GM12878 (cell line): ENCODE data around the gene SENP6. TPM values are rescaled to one million over a fixed set of nuclear protein-coding genes. Genes with fewer than 3 reads are reported as not detected.

ENCODE experiments used
- ATF3 ChIP-seq: IDR thresholded peaks from 2 replicates; pipeline ENCODE4 v1.6.1; 2011; ENCODE audit warnings: low read depth, mild to moderate bottlenecking, low read length, moderate library complexity, borderline replicate concordance; ENCODE audit errors: extremely low read depth
- BACH1 ChIP-seq: fragments of 450-650 bp; IDR thresholded peaks from 2 replicates; pipeline ENCODE4 v1.6.1; 2017; ENCODE audit warnings: mild to moderate bottlenecking, borderline replicate concordance
- BCL3 ChIP-seq: IDR thresholded peaks from 2 replicates; pipeline ENCODE4 v1.6.1; 2011; ENCODE audit warnings: borderline replicate concordance, low read depth, mild to moderate bottlenecking, moderate library complexity, low read length; ENCODE audit not compliant: insufficient read depth, poor library complexity, severe bottlenecking
- CBFB ChIP-seq: IDR thresholded peaks from 2 replicates; pipeline ENCODE4 v1.6.1; 2016; ENCODE audit warnings: antibody characterized with exemption, low read depth
- CHD1 ChIP-seq: IDR thresholded peaks from 2 replicates; pipeline ENCODE4 v1.6.1; 2012; ENCODE audit warnings: low read depth, low read length, improper control_type of control experiment
- EED ChIP-seq: sonication (generic); IDR thresholded peaks from 2 replicates; pipeline ENCODE4 v1.6.1; 2016; ENCODE audit warnings: antibody characterized with exemption, low read depth
- HCFC1 ChIP-seq: fragments of 150-350 bp; IDR thresholded peaks from 2 replicates; pipeline ENCODE4 v1.6.1; 2014; ENCODE audit warnings: low read length
- HDAC2 ChIP-seq: fragments of 200-600 bp; sonication (generic); IDR thresholded peaks from 2 replicates; pipeline ENCODE4 v1.6.1; 2017
- HDGF ChIP-seq: fragments of 450-650 bp; IDR thresholded peaks from 2 replicates; pipeline ENCODE4 v1.6.1; 2016; ENCODE audit warnings: antibody characterized with exemption
- IKZF2 ChIP-seq, 2 experiments: fragments of 450-650 bp; IDR thresholded peaks; 2 replicates each; pipeline ENCODE4 v1.6.1; 2017; ENCODE audit warnings: mild to moderate bottlenecking in 2 of 2, moderate library complexity in 2 of 2
- IRF3 ChIP-seq: fragments of 450-650 bp; IDR thresholded peaks from 2 replicates; pipeline ENCODE4 v1.6.1; 2014; ENCODE audit warnings: mild to moderate bottlenecking
- MEF2A ChIP-seq: IDR thresholded peaks from 2 replicates; pipeline ENCODE4 v1.6.1; 2011; ENCODE audit warnings: low read depth, mild to moderate bottlenecking, low read length, moderate library complexity; ENCODE audit not compliant: insufficient read depth
- MYC ChIP-seq: IDR thresholded peaks from 2 replicates; pipeline ENCODE4 v1.6.1; 2011; ENCODE audit warnings: mild to moderate bottlenecking, low read length, moderate library complexity, inconsistent platforms; ENCODE audit not compliant: insufficient read depth, insufficient replicate concordance, insufficient read length, severe bottlenecking
- NR2C2 ChIP-seq: IDR thresholded peaks from 2 replicates; pipeline ENCODE4 v1.6.1; 2011; ENCODE audit warnings: borderline replicate concordance, low read depth; ENCODE audit not compliant: control insufficient read depth, insufficient read length
- NRF1 ChIP-seq: conservative IDR thresholded peaks from 2 replicates; pipeline ENCODE4 v1.6.1; 2011; ENCODE audit warnings: mild to moderate bottlenecking, low read depth, low read length, improper control_type of control experiment
- USF2 ChIP-seq: IDR thresholded peaks from 2 replicates; pipeline ENCODE4 v1.6.1; 2011; ENCODE audit warnings: low read depth, low read length, improper control_type of control experiment, borderline replicate concordance
- ZNF207 ChIP-seq: fragments of 450-650 bp; IDR thresholded peaks from 2 replicates; pipeline ENCODE4 v1.6.1; 2014; ENCODE audit warnings: antibody characterized with exemption, mild to moderate bottlenecking, borderline replicate concordance
- ZNF217 ChIP-seq: fragments of 450-650 bp; IDR thresholded peaks from 2 replicates; pipeline ENCODE4 v1.6.1; 2017; ENCODE audit warnings: antibody characterized with exemption, mild to moderate bottlenecking
- ZNF622 ChIP-seq: fragments of 450-650 bp; IDR thresholded peaks from 2 replicates; pipeline ENCODE4 v1.6.1; 2017; ENCODE audit warnings: mild to moderate bottlenecking, inconsistent platforms
- polyA plus RNA-seq, 11 experiments: library from polyadenylated mRNA; depleted of rRNA in 4 of 11; unstranded in 6 of 11; stranded (reverse) in 5 of 11; fragments of >200 nt; fragmentation: Nextera tagmentation in 4 of 11; fragmentation: Illumina TruSeq in 1 of 11; extraction: Ambion mirVana in 4 of 11; extraction: Trizol in 1 of 11; gene quantifications; 1 replicate in 1 of 11; 2 replicates in 10 of 11; pipeline versions ENCODE4 v1.2.1 to v1.2.3, GENCODE V29; 2011 to 2016; ENCODE audit warnings: inconsistent platforms in 2 of 11, missing spikeins in 2 of 11, low read depth in 1 of 11
- total RNA-seq, 4 experiments: library from RNA; depleted of rRNA in 3 of 4; stranded (reverse); fragments of >200 nt in 3 of 4; fragmentation: Illumina TruSeq in 1 of 4; extraction: Trizol in 1 of 4; gene quantifications; 2 replicates each; pipeline versions ENCODE4 v1.2.1 to v1.2.3, GENCODE V29; 2013 to 2021
- TF ChIP-seq, protein P1 (sequence below): IDR thresholded peaks from 2 replicates; pipeline ENCODE4 v1.6.1; 2012; ENCODE audit warnings: low read length, inconsistent platforms
- TF ChIP-seq, protein P2 (sequence below): IDR thresholded peaks from 2 replicates; pipeline ENCODE4 v1.6.1; 2012; ENCODE audit warnings: mild to moderate bottlenecking, low read depth, low read length

SENP6 gene
- total and polyA plus RNA-seq, 10 of the 15 experiments (the other 5 are each of a cell fraction or from before 2014, with no cell fraction given): 10.7 to 70.0 (median 42.3) TPM

- TF ChIP-seq, protein P1, sequence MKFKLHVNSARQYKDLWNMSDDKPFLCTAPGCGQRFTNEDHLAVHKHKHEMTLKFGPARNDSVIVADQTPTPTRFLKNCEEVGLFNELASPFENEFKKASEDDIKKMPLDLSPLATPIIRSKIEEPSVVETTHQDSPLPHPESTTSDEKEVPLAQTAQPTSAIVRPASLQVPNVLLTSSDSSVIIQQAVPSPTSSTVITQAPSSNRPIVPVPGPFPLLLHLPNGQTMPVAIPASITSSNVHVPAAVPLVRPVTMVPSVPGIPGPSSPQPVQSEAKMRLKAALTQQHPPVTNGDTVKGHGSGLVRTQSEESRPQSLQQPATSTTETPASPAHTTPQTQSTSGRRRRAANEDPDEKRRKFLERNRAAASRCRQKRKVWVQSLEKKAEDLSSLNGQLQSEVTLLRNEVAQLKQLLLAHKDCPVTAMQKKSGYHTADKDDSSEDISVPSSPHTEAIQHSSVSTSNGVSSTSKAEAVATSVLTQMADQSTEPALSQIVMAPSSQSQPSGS: no peak
- TF ChIP-seq MYC (peak; percentile 34), NRF1 (no peak), BCL3 (no peak), CHD1 (no peak), USF2 (no peak), CBFB (no peak), BACH1 (no peak), MEF2A (0 out of 2 replicates have a peak, but pooled peaks have one; percentile 5), HCFC1 (no peak), IKZF2 (IDR thresholded peaks at IDR 0.05) (no peak; a peak in 1 of 4 replicates), EED (no peak; the same call in 1 of the 2 replicates), HDGF (peak; percentile 64; the same call in 1 of the 2 replicates), ZNF622 (no peak), ATF3 (no peak), NR2C2 (no peak), IRF3 (no peak), HDAC2 (no peak), ZNF207 (no peak), ZNF217 (0 out of 2 replicates have a peak, but pooled peaks have one; percentile 15)
- TF ChIP-seq, protein P2, sequence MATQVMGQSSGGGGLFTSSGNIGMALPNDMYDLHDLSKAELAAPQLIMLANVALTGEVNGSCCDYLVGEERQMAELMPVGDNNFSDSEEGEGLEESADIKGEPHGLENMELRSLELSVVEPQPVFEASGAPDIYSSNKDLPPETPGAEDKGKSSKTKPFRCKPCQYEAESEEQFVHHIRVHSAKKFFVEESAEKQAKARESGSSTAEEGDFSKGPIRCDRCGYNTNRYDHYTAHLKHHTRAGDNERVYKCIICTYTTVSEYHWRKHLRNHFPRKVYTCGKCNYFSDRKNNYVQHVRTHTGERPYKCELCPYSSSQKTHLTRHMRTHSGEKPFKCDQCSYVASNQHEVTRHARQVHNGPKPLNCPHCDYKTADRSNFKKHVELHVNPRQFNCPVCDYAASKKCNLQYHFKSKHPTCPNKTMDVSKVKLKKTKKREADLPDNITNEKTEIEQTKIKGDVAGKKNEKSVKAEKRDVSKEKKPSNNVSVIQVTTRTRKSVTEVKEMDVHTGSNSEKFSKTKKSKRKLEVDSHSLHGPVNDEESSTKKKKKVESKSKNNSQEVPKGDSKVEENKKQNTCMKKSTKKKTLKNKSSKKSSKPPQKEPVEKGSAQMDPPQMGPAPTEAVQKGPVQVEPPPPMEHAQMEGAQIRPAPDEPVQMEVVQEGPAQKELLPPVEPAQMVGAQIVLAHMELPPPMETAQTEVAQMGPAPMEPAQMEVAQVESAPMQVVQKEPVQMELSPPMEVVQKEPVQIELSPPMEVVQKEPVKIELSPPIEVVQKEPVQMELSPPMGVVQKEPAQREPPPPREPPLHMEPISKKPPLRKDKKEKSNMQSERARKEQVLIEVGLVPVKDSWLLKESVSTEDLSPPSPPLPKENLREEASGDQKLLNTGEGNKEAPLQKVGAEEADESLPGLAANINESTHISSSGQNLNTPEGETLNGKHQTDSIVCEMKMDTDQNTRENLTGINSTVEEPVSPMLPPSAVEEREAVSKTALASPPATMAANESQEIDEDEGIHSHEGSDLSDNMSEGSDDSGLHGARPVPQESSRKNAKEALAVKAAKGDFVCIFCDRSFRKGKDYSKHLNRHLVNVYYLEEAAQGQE: no peak
Measured at GRCh38 chr6:75602246-75603105, 796 bp downstream of the SENP6 start (continued).
